ENCODE data around the gene RRP1B.
"Not testable (repeated sequence)": the region's sequence is repeated elsewhere in the genome, so short reads cannot be mapped to it uniquely, and the experiment has no call there.

RRP1B gene

DNA sequence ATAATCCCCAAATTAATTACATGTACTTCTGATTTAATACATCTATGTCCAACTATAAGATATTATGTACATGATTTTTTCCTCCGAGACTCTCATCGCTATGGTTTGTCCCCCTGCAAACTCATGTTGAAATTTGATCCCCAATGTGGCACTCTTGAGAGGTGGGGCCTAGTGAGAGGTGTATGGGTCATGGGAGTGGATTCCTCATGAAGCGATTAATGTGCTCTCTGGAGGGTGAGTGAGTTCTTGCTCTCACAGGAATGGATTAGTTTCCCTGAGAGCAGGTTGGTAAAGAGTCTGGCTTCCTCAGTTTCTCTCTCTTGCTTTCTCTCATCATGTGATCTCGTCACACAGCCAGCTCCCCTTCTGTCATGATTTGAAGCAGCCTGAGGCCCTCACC is 16.2 kb upstream of the RRP1B start:
- no peak for DNase-seq (ENCODE audit: low read depth)

DNA sequence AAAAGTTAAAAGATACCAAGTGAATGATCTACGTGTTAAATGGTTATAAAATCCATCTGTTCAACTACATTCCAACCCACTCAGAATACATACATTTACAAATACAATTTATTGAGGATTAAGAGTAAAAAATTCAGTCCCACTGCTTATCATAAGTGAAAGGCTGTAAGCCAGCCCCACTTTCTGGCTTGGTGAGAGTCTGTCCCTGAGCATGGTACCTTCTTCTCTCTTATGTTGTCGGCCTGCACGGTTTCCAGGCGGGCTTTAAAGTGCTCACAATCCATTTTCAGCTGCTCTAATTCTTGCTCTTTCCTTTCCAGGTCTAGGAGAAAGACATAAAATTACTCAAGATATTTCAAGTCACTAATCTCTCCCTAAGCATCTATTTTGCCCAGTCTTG is 15.3 kb upstream of the RRP1B start:
- no peak for DNase-seq (ENCODE audit: low read depth)

DNA sequence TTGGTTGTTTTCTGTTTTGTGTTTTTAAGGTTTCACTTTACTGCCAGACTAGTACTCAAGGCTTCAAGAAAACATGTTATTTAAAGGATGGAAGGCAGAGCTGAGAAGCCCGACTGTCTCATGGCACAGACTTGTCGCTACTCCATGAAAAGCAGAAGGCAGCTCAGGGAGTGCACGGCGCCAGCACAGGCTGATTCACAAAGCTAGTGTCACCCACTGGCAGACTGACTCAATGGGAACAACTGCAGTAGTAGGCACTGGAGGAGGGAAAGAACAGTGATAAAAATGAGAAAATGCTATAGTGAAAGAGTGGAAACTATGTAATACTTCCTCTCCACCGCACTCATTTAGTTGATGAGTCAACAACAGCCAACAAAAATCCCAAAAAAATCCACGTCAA is 14.8 kb upstream of the RRP1B start:
- DNase-seq (ENCODE audit: low read depth), result no peak

DNA sequence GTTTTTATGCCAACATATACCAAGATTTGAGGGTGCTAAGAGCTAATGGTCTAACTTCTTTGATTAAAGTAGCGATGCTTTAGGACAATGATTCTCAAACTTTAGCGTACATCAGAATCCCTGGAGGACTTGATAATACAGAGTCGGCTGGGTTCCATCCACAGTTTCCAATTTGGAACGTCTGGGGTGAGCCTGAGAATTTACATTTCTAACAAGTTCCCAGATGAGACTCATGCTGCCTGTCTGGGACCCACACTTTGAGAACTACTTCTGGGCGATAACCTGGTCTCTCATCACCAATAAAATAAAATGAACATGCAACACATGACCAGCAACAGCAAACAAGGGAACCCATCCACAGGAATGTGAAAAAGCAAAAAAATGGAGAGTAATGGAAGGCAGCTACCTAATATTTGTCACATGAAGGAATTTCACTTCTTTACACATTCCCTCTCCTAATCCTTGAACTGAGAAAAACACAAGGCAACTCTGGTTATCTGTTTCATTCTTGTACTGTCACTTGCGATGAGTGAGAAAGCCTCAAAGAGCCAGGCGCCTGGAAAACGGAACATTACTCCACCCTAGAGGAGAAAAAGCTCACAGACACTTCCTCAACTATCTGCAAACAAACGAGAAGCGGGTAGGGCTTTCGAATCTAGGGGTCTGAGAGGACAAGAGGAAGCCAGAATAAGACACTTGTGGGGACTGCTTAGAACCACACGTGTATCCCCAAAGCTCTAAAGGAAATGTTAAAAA is 14.0 kb upstream of the RRP1B start:
- DNase-seq (ENCODE audit: low read depth), result no peak

DNA sequence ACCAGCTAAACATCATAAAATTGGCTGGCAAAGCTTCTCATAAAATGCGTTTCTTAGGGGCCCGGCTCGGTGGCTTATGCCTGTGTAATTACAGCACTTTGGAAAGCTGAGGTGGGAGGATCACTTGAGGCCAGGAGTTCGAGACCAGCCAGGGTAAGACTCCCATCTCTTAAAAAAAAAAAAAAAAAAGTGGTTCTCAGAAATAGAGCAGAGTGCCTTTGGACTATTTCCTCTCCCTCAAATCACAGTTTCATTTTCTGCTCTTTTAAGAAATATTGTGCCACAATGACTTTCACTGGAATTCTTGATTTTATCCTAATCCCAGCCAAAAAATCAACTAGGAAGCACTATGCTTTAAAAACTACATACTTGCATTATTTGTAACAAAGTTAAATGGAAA is 13.4 kb upstream of the RRP1B start:
- DNase-seq (ENCODE audit: low read depth), result no peak

DNA sequence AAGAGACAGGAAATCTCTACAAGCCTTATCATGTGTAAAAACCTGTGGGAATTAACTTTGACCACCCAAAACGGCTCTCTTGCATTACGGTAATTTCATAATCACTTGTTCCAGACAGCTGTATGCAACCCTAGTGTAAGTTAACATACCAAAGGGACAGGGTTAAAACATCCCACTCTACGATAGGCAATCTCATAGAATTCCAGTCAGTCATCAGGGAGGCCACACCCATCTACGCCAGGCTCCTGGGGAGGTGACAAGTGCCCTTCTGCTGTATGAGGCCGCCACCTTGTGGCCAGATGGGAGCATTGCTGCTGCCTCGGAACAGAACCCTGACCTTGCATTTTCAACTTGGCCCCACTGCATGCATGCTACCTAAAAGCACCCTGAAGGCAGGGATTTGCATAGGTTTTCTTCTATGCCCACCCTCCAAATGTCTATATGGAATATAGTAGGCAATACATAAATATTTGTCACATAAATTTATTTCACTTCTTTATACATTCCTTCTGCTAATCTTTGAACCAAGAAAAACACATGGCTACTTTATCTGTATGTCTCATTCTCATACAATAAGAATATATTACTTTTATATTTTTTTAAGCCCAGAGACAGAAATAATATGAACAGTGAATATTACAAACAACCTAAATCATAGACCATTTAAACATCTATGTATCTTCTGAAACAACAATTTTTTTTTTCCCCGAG is 12.7 kb upstream of the RRP1B start:
- DNase-seq (ENCODE audit: low read depth), result peak; percentile 60

DNA sequence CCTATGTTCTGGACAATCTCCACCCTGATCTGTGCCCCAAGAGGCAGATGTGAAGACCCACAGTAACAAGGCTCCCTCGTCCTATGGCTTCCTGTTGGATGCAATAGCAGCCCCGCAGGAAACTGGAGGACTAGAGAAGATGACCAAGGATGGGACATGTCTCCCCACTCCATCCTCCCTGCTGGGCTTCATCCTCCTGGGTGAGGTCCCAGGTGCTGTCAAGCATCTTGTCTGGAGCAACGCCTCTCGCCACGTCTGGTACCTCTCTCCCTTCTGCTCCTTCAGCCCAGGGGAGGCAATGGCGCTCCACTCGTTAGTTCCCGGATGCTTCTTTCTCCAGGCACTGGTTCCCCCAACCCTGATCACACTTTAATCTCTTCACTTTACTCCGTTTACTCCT is 11.2 kb upstream of the RRP1B start:
- no peak for DNase-seq (ENCODE audit: low read depth)

DNA sequence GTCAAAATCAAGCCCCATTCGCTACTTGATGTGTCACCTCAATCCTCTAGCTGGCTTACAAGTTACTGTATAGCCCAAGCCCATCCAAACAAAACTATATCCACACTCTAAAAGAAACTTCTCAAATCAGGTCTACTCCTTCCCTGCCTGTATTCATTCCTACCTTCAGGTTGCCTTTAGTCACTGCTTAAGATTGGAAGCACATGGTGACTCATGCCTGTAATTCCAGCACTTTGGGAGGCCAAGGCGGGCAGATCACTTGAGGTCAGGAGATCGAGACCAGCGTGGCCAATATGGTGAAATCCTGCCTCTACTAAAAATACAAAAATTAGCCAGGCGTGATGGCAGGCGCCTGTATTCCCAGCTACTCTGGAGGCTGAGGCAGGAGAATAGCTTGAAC is 7.4 kb upstream of the RRP1B start:
- DNase-seq (ENCODE audit: low read depth), result not testable (repeated sequence)

DNA sequence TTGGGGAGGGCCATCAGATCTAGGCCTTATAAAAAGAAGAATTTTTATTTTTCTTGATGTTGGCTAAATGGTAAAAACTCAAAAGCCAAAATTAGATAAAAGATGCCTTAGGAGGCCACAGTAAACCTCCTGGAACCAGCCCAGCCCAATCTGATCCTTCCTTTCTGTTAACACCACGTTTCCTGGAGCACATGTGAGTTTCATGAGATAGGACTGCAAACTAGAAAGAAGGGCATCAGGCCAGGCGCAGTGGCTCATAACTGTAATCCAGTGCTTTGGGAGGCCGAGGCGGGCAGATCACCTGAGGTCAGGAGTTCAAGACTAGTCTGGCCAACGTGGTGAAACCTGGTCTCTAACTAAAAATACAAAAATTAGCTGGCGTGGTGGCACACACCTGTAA is 6.7 kb upstream of the RRP1B start:
- DNase-seq (ENCODE audit: low read depth), result no peak

DNA sequence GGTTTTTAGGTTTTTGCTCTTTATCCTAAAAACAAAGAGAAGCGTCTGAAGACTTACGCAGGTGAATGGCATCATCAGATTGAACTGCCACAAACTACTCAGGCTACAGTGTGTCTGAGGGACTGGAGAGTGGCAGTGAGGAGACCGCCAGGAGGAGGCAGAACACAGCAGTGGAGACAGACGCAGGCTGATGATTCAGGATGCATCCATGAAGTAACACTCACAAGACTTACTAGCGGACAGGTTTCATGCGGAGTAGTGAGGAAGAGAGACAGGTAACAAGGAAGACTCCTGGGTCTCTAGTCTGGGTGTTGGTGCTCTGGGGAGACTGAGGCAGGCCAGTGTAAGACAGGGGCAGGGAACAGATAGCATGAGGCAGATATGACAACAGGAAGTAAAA is 5.7 kb upstream of the RRP1B start:
- DNase-seq (ENCODE audit: low read depth), result no peak

DNA sequence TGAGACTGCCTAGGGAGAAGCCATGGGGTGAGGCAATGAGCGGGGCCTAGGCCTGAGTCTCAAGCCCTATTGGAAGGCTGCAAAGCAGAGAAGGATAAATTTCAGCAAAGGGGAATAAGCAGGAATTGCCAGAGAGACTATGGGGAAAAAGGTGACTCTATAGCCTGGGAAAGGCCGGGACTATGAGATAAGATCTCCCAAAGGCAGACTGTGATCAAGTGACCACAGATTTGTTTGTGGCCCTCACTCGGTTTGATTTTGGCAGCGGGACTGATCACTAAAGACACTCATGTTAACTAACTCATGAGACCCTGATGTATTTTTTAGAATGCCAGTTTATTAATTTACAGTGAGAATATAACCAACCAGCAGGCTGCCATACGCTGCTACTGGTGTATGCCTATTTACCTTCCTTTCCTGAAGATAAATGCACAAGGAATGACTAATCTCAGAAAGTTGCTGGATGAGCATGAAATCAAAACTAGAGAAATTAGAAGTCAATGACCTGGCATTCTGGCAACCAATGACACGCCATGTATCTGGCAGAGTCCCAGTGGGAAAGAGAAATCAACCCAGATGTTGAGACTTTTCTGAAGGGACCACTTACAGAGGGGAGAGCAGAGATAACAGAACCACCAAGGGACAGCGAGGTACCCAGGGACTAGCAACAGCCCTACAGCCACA is 4.4 kb upstream of the RRP1B start:
- no peak for DNase-seq (ENCODE audit: low read depth)

DNA sequence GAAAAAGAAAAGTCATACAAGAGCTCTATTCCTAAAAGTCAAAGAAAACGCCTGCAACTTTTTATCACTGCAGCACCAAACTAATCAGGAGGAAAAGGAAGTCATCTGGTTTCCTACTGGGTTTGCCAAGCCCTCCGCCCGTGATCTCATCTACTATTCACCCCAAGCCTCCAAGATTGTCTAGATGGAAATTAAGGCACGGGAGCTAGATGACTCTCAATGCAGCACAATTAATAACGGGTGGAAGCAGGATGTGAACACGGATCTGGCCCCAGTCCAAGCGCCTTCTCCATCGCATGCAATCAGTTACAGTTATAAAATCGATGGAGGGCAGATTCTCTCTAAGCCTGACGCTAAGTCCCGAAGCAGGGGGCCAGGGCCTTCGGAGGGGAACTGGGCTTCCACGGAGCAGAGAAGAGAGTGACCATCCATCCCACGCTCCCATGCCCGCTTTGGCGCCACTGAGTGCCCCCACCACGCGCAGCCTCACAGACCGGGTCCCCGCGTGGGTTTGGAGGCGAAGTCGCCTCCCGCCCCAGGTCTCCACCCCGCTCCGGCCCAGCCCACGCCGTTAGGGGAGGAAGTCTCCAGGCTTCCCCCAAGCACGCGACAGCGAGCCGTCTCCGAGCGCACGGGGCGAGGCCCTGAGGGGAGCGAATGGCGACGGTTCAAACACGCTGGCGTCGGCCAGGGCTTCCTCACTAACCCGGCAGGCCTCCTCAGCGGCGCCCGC is 1.8 kb upstream of the RRP1B start:
- no peak for DNase-seq (ENCODE audit: low read depth)

DNA sequence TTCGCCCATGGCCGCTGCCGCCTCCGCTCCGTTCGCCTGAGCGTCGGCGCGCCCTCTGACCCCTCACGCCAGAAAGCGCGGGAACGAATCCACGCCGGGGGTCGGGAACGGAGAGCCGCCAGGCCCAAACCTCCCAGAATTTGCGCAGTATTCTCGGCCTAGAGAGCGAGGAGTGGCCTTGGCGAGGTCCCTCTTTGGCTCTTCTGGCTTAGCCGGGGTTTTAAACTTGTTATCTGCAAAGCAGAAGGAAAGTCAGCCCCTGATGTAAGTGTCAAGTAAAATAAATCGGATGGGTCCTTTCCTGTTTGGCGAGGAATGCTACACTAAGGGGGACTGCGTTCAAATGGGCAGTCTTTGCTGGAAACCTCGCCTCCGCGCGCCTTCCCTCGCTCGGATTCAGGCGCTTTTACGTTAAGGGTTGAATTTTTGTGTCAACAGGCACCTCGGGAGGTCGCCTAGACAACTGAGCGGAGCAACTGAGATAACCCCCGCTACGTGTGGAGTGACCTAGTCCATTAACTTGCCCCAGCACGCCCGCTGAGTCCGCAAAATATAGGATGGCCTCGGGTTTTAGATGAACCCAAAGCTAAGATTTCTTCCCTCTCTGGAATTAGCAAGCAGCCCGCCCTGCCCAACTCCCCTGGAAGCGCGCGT is 1.1 kb upstream of the RRP1B start:
- DNase-seq (ENCODE audit: low read depth), result no peak

DNA sequence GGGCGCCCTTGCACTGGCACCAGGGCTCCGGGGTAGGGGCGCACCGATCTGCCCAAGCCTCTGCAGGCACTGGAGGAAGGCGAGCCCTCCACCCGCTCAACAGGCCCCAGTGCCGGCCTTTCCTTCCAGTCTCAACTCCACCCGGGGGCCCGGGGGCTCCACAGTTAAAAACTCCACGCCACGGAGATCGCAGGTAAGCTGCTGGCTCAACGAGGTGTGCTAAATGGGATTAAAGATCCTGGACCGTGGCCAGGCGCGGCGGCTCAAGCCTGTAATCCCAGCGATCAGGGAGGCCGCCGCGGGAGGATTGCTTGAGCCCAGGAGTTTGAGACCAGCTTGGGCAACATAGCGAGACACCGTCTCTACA is 608 bp upstream of the RRP1B start:
- DNase-seq (ENCODE audit: low read depth), result no peak

DNA sequence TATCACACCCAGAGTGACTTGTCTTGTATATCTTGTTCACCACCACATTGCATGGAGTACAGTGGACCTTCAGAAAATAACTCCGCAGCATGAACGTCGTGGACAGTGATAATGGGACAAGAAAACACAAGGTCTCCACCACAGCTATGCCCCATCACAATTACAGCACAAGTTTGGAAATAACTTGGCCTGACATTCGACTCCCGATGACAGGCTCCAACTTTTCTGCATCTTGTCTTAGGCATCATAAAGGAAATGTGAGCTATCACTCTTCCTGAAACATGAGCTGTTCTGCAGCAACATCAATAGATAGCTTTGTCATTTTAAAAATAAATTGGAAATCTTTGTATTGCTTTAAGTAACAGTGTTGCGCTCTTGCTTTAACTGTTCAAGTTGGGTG is 2.9 kb downstream of the RRP1B start:
- DNase-seq (ENCODE audit: low read depth), result no peak

DNA sequence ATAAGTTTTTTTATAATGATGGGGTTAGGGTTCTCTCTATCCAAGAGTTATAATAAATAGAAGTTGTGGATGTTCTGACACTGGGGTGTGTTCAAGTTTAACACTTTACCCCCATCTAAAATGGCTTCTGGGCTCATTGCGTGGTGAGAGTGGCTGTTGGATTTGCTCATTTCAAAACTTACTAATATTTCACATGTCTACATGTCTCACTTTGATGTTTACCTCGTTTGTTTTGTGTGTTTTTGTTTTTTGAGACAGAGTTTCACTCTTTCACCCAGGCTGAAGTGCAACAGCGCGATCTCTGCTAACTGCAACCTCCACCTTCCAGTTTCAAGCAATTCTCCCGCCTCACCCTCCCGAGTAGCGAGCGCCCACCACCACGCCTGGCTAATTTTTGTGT is 3.7 kb downstream of the RRP1B start:
- DNase-seq (ENCODE audit: low read depth), result no peak

DNA sequence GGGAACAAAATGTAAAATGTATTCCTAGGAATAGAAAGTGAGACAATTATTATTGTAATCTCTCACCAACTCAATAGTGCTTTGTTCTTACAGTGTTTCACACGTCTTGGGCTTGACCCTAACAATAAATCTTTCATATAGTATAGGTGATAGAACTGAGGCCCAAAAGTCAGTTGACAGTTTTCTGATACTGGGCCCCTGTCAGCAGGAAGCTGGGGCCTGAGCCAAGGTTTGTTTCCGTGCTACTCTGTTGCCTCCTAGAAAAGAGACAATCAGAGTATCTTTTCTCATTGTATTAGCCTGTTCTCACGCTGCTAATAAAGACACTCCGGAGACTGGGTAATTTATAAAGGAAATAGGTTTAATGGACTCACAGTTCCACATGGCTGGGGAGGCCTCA is 5.0 kb downstream of the RRP1B start:
- DNase-seq (ENCODE audit: low read depth), result no peak

DNA sequence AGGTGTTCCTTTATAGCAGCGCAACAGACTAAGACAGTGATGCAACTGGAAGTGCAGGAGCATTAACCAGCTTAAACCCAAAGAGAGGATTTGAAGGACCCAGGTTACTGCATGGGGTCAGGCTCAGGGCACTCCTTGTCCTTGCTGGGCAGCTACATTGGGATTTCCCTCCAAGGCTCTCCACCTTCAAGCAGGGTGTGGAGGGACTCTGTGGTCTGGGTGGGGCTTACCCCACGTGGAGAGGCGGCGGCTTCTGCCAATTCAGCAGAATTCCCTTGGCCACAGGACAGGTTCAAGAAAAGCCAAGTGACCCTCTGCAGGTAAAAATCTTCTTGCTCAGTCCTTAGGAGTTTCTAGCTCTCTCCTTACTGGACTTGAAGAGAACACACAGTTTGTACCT is 6.5 kb downstream of the RRP1B start:
- no peak for DNase-seq (ENCODE audit: low read depth)

DNA sequence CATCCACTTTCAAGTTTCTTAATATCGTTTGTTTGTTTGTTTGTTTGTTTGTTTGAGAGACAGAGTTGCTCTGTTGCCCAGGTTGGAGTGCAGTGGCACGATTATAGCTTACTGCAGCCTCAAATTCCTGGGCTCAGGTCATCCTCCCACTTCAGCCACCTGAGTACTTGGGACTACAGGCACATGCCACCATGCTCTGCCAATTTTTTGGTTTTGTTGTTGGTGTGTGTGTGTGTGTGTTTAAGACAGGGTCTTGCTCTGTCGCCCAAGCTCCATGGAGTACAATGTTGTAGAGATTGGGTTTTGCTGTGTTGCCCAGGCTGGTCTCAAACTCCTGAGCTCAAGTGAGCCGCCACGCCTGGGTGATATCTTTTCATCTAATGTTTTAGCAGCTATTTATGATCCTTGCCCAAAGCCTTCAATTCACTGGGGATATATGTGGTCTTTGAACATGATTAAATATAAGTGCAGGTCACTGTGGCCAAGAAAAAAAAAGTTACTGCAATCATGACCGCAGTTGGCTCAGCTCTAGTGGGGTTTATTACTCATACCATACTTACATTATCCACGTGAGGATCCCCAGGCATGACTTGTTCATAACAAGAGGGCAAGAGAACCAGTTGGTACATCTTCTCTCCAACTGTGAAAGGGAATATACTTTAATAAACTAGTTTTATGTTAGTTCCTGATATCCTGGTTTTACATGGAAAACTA is 8.0 kb downstream of the RRP1B start:
- no peak for DNase-seq (ENCODE audit: low read depth)

DNA sequence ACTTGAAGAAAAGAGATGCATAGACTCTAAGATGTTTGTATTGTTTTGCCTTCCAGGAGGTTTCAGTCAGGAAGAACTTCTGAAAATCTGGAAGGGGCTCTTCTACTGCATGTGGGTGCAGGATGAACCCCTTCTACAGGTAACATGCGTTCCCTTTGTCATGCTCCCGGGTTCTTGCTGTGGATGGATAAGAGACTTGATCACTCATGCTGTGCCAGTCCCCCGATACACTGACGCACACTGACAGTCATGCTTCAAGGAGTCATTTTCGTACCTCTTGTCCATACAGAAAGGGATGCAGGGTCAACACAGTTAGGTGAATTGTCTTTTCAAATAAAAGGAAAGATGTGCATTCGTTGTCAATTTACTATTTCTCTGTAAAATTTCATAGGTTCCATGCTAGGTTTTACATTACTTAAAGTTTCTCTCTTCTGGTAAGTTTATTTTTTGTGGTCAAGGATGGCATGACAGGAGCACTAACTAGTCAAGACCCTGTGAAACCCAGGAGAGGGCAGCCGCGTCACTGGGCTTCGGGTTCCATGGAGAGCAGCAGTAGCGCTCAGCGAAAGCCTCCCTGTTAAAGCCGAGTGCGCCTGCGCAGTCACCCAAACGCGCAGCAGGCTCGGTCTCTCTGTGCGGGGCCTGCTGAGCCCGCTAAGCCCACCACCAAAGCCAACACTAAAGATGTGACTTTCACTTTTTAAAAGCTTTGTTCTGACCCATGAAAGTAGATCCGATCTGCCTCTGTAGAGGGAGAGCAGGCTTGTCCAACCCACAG is 10.7 kb downstream of the RRP1B start:
- no peak for DNase-seq (ENCODE audit: low read depth)

DNA sequence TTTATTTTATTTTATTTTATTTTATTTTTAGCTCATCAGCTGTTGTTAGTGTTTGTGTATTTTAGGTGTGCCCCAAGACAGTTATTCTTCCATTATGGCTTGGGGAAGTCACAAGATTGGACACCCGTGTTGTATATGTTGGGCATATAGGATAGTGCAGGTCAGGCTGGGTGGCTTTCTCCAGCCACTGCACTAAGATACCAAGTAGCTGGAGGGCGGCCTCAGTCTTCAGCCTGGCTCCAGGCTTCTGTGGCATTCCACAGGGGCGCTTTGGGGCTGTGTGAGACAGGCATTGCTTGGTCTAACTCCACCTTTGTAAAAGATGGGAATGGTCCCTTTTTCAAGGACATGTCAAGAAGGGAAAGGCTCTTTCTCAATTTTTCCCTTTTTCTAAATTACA is 16.5 kb downstream of the RRP1B start:
- DNase-seq (ENCODE audit: low read depth), result no peak
